Measurements from ENCODE around the gene GMCL1.

GRCh38 chr2:69848186-69848790 lies 18.8 kb downstream of the GMCL1 start:
- TF ChIP-seq EZH2 (IDR thresholded peaks at IDR 0.05) (no peak), POLR2AphosphoS5 (IDR thresholded peaks at IDR 0.05; ENCODE audit: borderline replicate concordance, low read depth, low read length) (no peak), FOXP2 (optimal IDR thresholded peaks at IDR 0.05; ENCODE audit: control extremely low read depth, extremely low read length, insufficient read depth) (no peak)
